HUDEP-2 (cell line): ENCODE results near the gene ZNF646.
A peak's percentile ranks its signal among the peaks of the same experiment; 100 is the strongest.

Source experiments
- DNase-seq, 76 experiments: peaks; one replicate each; lab custom pipeline; 2025; ENCODE audit not compliant: unreplicated experiment in 76 of 76; lab: John Stamatoyannopoulos, UW

ZNF646 gene

GRCh38 chr16:31106509-31107464 is 32.6 kb downstream of the ZNF646 start:
- DNase-seq, result no peak

GRCh38 chr16:31107465-31107867 is 33.2 kb downstream of the ZNF646 start:
- no peak for DNase-seq

GRCh38 chr16:31108035-31108793 is 34.0 kb downstream of the ZNF646 start, which contains the start of gene BCKDK:
BCKDK (plus strand) TSS chr16:31108386; CDS start chr16:31109224, 838 bp downstream.
- DNase-seq, result peak in 60 of 76 experiments; percentile 5 to 77 (median 58)

GRCh38 chr16:31108794-31109558 is 34.8 kb downstream of the ZNF646 start:
- DNase-seq, result no peak

GRCh38 chr16:31109622-31110021 is 35.4 kb downstream of the ZNF646 start:
- DNase-seq, result no peak

GRCh38 chr16:31110106-31111034 is 36.1 kb downstream of the ZNF646 start:
- DNase-seq, result no peak

- DNase-seq, result no peak
Measured at GRCh38 chr16:31111881-31112466, 37.8 kb downstream of the ZNF646 start.

GRCh38 chr16:31112711-31113110 is 38.5 kb downstream of the ZNF646 start:
- DNase-seq, result no peak

- no peak for DNase-seq
Measured at GRCh38 chr16:31113121-31114120, 39.2 kb downstream of the ZNF646 start.

GRCh38 chr16:31114468-31114867 is 40.2 kb downstream of the ZNF646 start:
- DNase-seq, result no peak

- DNase-seq, result peak in 74 of 76 experiments; percentile 43 to 98 (median 96)
Measured at GRCh38 chr16:31117384-31118222, 43.4 kb downstream of the ZNF646 start, which contains the start of gene KAT8. KAT8 (plus strand) TSS chr16:31117664; CDS start chr16:31117682, 18 bp downstream.

GRCh38 chr16:31118223-31119155 is 44.3 kb downstream of the ZNF646 start:
- peak in 1 of 76 experiments; percentile 2 for DNase-seq

- no peak for DNase-seq
Measured at GRCh38 chr16:31120129-31120528, 45.9 kb downstream of the ZNF646 start.

DNA sequence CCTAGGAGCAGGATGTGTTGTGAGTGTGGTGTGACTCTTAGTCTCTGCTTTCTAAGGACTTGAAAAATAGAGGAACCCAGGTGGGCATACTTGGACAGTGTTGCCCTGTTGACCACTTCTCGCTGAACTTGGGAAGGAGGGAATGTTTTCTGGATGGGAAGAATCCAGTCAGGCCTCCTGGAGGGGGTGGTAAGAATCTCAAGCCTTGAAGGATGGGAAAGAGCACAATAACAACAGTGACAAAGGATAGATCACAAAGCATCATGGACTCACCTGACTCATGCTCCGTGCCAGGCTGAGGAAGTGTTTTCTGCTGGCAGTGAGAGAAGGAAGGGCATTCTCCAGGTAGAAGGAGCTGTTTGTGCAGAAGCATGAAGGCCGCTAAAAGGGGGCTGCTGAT is 51.6 kb downstream of the ZNF646 start:
- DNase-seq, result no peak

DNA sequence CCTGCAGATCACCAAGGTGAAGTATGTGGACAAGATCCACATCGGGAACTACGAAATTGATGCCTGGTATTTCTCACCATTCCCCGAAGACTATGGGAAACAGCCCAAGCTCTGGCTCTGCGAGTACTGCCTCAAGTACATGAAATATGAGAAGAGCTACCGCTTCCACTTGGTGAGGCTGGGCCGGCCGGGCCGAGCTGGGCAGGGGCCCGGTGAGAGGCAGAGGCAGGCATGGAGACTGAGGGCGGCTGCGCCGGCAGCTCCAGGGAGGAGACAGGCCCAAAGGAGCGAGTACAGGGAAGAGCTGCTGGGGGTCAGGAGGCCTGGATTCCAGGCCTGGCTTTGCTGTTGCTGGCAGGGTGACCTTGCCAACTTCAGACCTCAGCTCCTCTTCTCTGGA is 53.0 kb downstream of the ZNF646 start:
- DNase-seq, result no peak
